Neural cell (in vitro differentiated cells): ENCODE results near the gene NDUFC1.

ENCODE experiments used
- CTCF ChIP-seq: fragments of 450-650 bp; IDR thresholded peaks from 2 replicates; pipeline ENCODE4 v1.5.1; 2014; ENCODE audit warnings: antibody characterized with exemption, mild to moderate bottlenecking, moderate library complexity; ENCODE audit not compliant: poor library complexity, severe bottlenecking
- EP300 ChIP-seq: fragments of 450-650 bp; conservative IDR thresholded peaks from 2 replicates; pipeline ENCODE4 v1.6.1; 2014; ENCODE audit warnings: antibody characterized with exemption, mild to moderate bottlenecking, moderate library complexity; ENCODE audit not compliant: poor library complexity, severe bottlenecking
- EZH2 ChIP-seq: fragments of 200-600, 300-800 bp; shearing (Covaris generic), sonication (generic); IDR thresholded peaks from 2 replicates; pipeline ENCODE4 v1.6.1; 2014; ENCODE audit warnings: antibody characterized with exemption, low read length, borderline replicate concordance, mild to moderate bottlenecking; ENCODE audit not compliant: insufficient read depth, poor library complexity, severe bottlenecking
- POLR2AphosphoS5 ChIP-seq: IDR thresholded peaks from 2 replicates; pipeline ENCODE4 v1.6.1; 2012
- TAF1 ChIP-seq: IDR thresholded peaks from 2 replicates; pipeline ENCODE4 v1.6.1; 2012; ENCODE audit warnings: low read depth

DNA sequence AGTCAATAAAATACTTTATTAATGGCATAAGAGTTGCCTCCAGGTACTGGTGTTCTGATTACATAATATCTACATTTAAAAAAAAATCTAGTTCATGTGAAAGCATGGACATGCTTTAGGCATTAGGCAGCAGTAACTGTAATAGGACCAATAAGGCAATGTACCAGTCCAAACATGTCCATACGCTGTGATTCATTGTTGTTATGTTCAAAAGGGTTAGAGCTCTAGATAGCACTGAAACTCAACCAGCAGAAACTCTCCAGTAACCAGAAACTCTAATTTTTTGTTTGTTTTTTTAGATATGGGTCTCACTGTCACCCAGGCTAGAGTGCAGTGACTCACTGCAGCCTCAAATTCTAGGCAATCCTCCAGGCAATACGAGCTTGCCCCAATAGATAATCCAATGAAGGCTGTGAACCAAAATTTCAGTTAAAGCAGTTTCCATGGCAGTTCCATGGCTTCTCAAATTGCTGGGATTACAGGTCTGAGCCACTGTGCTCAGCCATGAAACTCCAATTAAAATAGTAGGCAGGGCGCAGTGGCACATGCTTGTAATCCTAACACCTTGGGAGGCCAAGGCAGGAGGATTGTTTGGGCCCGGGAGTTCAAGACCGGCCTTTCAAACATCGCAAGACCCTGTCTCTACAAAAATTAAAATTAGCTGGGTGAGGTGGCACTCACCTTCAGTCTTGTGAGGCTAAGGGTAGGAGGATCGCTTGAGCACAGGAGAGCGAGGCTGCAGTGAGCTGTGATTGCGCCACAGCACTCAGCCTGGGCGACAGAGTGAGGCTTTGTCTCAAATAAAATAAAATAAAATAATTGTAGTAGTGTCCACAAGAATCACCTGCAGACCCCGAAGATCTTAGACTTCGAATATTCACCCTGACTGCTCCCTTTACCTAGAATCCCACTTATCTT is 58.6 kb downstream of the NDUFC1 start:
- no peak for TF ChIP-seq CTCF
- no peak for TF ChIP-seq EZH2
- no peak for TF ChIP-seq POLR2AphosphoS5
- TF ChIP-seq EP300: no peak
- TF ChIP-seq TAF1: no peak
